Measurements from ENCODE around the gene MEGF6.

- no peak for TF ChIP-seq POLR2A (IDR thresholded peaks at IDR 0.05)
- TF ChIP-seq CTCF (IDR thresholded peaks at IDR 0.05), result no peak
These were observed 156.3 kb downstream of the MEGF6 start for GRCh38 chr1:3454811-3455618.
